NCI-H1105 (cell line): ENCODE data around the gene KATNB1.
"Not testable (repeated sequence)": the region's sequence is repeated elsewhere in the genome, so short reads cannot be mapped to it uniquely, and the experiment has no call there.

Experiments used
- DNase-seq: peaks from one replicate; lab custom pipeline; 2025; lab: John Stamatoyannopoulos, UW

KATNB1 gene

DNA sequence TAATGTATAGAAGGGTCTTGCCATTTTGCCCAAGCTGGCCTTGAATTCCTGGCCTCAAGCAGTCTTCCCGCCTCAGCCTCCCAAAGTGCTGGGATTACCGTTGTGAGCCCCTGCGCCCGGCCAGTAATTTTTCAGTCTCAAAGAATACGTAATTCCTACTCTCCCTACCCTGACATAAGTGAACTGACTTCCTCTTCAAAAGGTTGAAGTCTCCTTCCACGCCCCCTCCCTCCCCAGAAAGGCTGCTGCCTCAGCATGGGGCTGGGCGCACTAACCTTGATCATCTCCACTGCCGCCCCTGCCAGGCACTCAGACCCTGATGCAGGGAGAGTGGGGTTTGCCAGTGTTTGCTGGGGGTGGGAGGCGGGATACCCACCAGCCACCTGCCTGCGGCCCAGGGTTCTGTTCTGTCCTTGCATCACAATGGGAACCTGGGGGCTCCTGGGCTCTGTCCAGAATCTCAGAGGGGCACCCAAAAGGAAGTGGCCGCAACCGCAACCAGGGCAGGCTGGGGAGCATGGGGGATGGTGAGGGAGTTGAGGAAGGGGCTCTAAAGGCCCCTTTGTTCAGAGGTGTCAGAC lies 39.2 kb downstream of the KATNB1 start:
- DNase-seq = no peak

GRCh38 chr16:57775661-57776469 lies 40.3 kb downstream of the KATNB1 start:
- no peak for DNase-seq

DNA sequence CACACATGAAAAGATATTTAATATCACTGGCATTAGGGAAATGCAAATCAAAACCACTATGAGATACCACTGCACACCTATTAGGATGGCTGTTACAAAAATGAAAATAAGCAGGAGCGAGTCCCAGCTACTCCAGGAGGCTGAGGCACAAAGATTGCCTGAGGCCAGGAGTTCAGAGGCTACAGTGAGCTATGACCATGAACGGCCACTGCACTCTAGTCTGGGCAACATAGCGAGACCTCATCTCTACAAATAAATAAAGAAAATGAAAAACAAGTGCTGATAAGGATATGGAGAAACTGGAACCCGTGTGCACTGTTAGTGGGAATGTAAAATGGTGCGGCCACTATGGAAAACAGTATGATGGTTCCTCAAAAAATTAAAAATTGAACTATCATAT lies 43.1 kb downstream of the KATNB1 start:
- DNase-seq = no peak

DNA sequence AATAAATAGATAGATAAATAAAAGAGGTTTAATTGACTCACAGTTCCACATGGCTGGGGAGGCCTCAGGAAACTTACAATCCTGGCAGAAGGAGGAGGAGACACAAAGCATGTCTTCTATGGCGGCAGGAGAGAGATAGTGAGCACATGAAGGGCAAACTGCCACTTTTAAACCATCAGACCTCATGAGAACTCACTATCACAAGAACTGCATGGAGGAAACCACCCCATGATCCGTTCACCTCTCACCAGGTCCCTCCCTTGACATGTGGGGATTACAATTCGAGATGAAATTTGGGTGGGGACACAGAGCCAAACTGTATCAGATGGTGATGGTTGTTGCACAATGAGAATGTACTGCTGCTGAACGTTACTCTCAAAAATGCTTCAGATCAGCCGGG lies 44.3 kb downstream of the KATNB1 start:
- not testable (repeated sequence) for DNase-seq

- no peak for DNase-seq
Observed at GRCh38 chr16:57781349-57781740, 45.8 kb downstream of the KATNB1 start.

- no peak for DNase-seq
Observed at GRCh38 chr16:57781741-57782606, 46.4 kb downstream of the KATNB1 start.

- DNase-seq = not testable (repeated sequence)
Observed at GRCh38 chr16:57782607-57783055, 47.1 kb downstream of the KATNB1 start.

DNA sequence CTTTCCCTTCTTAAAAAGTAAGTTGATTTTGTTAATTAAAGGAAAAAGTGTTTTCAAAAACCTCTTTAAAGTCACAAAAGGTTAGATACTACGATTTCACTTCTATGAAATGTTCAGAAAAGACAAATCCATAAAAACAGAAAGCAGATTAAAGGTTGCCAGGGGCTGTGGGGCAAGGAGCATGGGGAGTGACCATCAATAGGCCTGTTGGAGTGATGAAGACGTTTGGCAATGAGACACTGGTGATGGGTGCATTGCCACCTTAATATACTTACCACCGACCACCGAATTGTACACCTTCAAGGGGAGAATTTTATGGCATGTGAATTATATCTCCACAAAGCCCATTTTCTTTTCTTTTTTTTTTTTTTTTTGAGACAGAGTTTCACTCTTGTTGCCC lies 47.5 kb downstream of the KATNB1 start:
- no peak for DNase-seq

DNA sequence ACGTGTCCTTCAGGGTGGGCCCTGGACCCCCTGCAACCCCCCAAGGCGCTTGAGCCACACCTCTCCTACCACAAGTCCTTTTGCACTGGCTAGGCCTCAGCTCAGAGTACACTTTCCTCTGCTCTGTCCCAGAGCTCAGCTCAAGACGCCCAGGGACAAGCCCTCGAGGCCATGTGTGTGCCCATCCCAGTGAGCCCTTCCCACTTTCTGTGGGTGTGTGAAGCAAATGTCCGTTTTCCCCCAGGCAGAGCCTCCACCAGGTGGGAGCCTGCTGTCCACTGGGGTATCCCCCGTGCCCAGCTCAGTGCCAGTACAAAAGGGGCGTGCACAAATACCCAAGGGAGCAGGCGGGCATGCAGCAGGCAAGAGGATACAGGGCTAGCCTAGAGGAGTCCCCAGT lies 48.3 kb downstream of the KATNB1 start:
- no peak for DNase-seq

GRCh38 chr16:57784334-57784733 lies 48.8 kb downstream of the KATNB1 start:
- DNase-seq = no peak

DNA sequence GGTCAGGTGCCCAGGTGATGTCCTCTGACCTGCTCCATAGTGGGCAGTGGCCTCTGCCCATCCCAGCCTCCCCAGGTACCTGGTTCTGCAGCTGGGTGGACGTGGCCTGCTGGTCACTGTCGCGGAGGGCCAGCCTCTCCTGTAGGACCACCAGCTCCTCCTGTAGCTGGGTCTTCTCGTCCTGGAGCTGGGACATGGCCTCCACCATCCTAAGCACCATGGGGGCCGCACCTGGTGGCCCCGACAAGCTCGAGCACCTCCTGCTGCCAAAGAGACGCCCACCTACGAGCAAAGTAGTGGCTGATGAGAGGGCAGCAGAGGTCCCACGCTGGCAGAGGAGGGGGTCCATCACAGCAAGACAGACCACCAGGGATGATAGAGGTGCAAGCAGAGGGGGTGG lies 49.8 kb downstream of the KATNB1 start:
- no peak for DNase-seq

GRCh38 chr16:57785924-57786323 lies 50.4 kb downstream of the KATNB1 start:
- no peak for DNase-seq

- no peak for DNase-seq
Observed at GRCh38 chr16:57786632-57787518, 51.3 kb downstream of the KATNB1 start.

- no peak for DNase-seq
Observed at GRCh38 chr16:57787519-57787905, 51.9 kb downstream of the KATNB1 start.

- DNase-seq = no peak
Observed at GRCh38 chr16:57788252-57788841, 52.8 kb downstream of the KATNB1 start.

DNA sequence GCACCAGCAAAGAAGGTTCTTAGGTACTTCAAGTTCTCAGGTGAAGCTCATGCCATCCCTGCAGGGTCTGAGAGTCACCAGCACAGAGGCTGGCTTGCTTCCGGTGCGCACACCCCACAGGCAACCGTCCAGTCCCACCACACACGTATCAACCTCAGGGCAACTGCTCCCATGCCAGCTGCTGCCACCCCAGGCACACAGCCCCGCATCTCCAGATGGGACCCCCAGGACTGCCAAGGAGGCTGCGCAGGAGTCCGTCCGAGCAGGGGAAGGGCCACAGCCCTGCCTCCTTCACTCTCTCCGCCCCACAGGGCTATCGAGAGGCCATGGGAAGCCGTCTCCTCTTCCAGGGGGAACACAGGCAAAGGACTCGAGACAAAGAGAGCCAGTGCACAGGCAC lies 53.4 kb downstream of the KATNB1 start:
- no peak for DNase-seq

DNA sequence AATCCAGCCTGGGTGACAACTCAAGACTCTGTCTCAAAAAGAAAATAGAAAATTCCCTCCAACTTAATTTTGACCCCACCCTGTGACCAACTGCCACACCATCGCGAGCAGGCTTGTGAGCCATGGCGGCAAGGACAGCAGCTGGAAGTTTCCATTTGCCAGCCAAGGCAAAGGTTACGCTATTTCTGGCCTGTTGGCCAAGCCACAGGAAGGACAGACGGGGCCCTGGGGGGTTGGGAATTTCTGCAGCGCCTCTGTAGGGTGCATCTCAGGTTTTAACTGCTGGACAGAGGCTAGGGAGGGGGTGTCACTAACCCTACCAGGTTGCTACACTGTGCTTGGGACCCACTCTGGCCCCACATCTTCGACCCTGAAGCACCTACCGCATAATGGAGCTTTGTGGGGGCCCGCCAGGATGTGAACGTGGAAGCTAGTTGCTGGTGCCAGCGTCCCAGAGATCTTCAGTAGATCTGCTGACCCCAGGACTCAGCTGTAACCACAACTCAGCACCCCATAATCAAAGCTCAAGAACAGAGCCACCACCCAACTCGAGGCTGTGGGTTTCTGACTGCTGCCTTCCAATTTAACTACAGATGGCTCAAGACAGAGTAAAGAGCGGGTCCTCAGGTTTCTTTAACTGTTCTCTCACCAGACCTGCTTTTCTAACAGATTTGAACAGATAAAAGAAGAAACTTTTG lies 55.8 kb downstream of the KATNB1 start:
- DNase-seq = no peak

DNA sequence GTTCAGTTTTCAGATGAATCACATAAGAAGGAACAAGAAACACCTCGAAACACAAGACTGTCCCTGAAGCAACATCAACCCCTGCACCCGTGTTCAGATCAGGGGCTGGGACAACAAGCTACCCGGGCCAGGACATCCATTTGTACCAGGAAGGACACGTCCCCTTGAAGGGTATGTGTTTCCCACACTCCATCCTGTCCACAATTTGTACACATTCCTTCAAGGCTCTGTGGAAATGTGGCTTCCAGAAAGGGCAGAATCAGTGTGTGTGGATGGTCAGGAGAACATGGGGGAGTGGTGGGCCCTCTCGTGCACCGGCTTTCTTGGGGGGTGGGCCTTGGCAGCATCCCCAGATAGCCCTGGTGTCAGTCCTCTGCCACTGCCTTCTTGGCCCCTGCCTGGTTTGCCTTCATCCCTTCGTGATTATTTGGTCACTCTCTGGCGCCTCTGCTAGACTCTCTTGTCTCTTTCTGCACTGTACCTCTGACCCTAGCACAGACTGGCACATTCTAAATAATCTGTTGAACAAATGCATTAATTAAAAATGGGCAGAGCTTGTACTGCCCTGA lies 56.4 kb downstream of the KATNB1 start:
- DNase-seq = no peak

DNA sequence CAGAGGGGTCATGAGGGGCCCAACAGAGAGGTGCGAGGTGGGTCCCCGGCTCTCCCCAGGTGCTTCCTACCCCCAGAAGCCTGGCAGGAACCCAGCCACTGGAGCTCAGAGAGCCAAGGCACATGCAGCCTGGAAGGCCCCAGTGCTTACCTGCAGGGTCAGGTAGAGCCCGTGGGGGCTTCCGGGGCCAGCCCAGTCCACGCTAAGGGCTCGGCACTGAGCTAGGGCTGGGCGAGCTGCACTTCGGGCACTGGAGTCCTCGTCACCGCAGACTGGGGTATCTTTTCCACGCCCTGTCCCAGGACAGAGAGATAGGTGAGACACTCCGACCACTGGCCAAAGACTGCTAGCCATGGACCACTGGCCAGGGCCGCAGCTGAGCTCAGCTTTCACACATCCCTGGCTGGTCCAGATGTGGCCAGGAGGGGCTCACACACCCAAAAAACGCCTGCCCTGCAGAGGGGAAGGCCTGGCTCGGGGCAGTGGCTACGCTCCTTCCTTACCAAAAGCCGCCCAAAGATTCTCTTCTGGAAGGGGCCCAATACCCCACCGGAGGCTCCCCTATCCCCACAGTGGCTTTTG lies 59.4 kb downstream of the KATNB1 start:
- no peak for DNase-seq

DNA sequence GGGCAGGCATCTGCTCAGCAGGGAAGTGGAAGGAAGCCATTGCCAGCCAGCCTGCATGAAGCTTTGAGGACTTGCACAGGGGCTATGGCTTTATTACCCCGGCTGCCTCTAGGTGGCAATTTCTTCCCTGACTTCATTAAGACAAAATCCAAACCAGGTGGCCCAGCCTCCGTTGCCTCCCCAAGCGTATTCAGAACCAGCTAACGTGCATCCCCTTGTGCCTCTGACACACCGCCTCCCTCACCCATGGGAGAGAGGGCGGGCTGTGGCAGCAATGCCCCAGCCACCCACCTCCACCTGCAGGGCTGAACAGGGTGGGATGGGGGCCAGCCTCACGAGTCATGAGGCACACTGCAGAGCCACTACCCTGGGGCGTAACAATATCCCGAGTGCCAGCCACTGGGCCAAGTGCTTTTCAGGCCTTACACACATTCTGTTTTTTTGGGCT lies 59.9 kb downstream of the KATNB1 start:
- no peak for DNase-seq
